A549 (cell line): ENCODE data around the gene KIAA2012. TPM values are rescaled to one million over a fixed set of nuclear protein-coding genes. Genes with fewer than 3 reads are reported as not detected.

Experiments used
- ATAC-seq, 2 experiments: fragments of 200-7000 bp in 1 of 2; fragments of >200 bp in 1 of 2; cut with Nextera tagmentation in 1 of 2; cut with Tn5 transposase in 1 of 2; 3 replicates each; pipeline versions ENCODE4 v1.8.0 to v1.9.1; 2018 to 2020; ENCODE audit warnings: mild to moderate bottlenecking in 1 of 2, moderate library complexity in 1 of 2
- CTCF ChIA-PET: fragments of 300-600 bp; sonication (Branson Sonifier 250); formaldehyde crosslinking; extraction: SDS; loops from one replicate; lab custom pipeline; 2021; ENCODE audit warnings: antibody characterized with exemption, inconsistent platforms; lab: Yijun Ruan, JAX
- POLR2A ChIA-PET: fragments of 350-600 bp; formaldehyde crosslinking; extraction: SDS; loops from one replicate; lab custom pipeline; 2021; ENCODE audit warnings: antibody characterized with exemption, inconsistent platforms; lab: Yijun Ruan, JAX
- DNase-seq, 2 experiments: peaks; one replicate each; pipeline versions ENCODE4 v3.0.0 to v3.0.0-alpha.2; 2011 to 2016; ENCODE audit warnings: low read depth in 1 of 2, low spot score in 1 of 2
- FAIRE-seq: peaks from 2 replicates; lab custom pipeline; 2011; peaks lifted over from hg19 to GRCh38; lab: Jason Lieb, UNC
- H3K27ac ChIP-seq, 2 experiments: fragments of >200 bp; sonication (Bioruptor Twin); formaldehyde crosslinking; 3 replicates each; pipeline ENCODE4 v1.5.1; 2016 to 2017
- H3K4me1 ChIP-seq: fragments of >200 bp; sonication (Bioruptor Twin); formaldehyde crosslinking; 3 replicates; pipeline ENCODE4 v1.6.1; 2016
- H3K4me2 ChIP-seq: fragments of >200 bp; sonication (Bioruptor Twin); formaldehyde crosslinking; 3 replicates; pipeline ENCODE4 v1.6.1; 2016
- H3K4me3 ChIP-seq: fragments of >200 bp; sonication (Bioruptor Twin); formaldehyde crosslinking; 3 replicates; pipeline ENCODE4 v1.5.1; 2016
- H3K9me3 ChIP-seq: fragments of >200 bp; sonication (Bioruptor Twin); formaldehyde crosslinking; 3 replicates; pipeline ENCODE4 v1.6.1; 2016
- BHLHE40 ChIP-seq: IDR thresholded peaks from 2 replicates; pipeline ENCODE4 v1.6.1; 2012; ENCODE audit warnings: low read depth, low read length, inconsistent platforms
- CBX2 ChIP-seq: fragments of 200-600 bp; sonication (generic); IDR thresholded peaks from 2 replicates; pipeline ENCODE4 v1.6.1; 2016; ENCODE audit warnings: low read depth, mild to moderate bottlenecking, borderline replicate concordance
- CBX8 ChIP-seq: fragments of 200-600 bp; sonication (generic); IDR thresholded peaks from 2 replicates; pipeline ENCODE4 v1.6.1; 2016
- CEBPB ChIP-seq, 2 experiments: fragments of >200 bp in 1 of 2; sonication (Bioruptor Twin) in 1 of 2; formaldehyde crosslinking in 1 of 2; IDR thresholded peaks; 2 replicates each; pipeline ENCODE4 v1.6.1; 2012 to 2016
- CHD2 ChIP-seq: fragments of 150-350 bp; IDR thresholded peaks from 2 replicates; pipeline ENCODE4 v1.6.1; 2014; ENCODE audit warnings: low read length; ENCODE audit not compliant: partially characterized antibody
- FOSB ChIP-seq: fragments of 250-450 bp; sonication (Bioruptor Pico); IDR thresholded peaks from 2 replicates; pipeline ENCODE4 v1.5.0; 2020; ENCODE audit warnings: mild to moderate bottlenecking, moderate library complexity
- FOSL2 ChIP-seq, 2 experiments: fragments of 450-650 bp in 1 of 2; fragments of >200 bp in 1 of 2; sonication (Bioruptor Twin) in 1 of 2; formaldehyde crosslinking; IDR thresholded peaks; 2 replicates each; pipeline versions ENCODE4 v1.5.0 to v1.6.1; 2016 to 2020; ENCODE audit warnings: mild to moderate bottlenecking in 1 of 2, moderate library complexity in 1 of 2
- GATA3 ChIP-seq: IDR thresholded peaks from 2 replicates; pipeline ENCODE4 v1.6.1; 2012; ENCODE audit warnings: borderline replicate concordance
- HOXB13 ChIP-seq: fragments of 250-450 bp; sonication (Bioruptor Pico); IDR thresholded peaks from 2 replicates; pipeline ENCODE4 v1.5.0; 2020; ENCODE audit warnings: low read depth, mild to moderate bottlenecking, moderate library complexity
- JUNB ChIP-seq: fragments of >200 bp; sonication (Bioruptor Twin); formaldehyde crosslinking; IDR thresholded peaks from 2 replicates; pipeline ENCODE4 v1.6.1; 2016
- MAFK ChIP-seq: fragments of 450-650 bp; IDR thresholded peaks from 2 replicates; pipeline ENCODE4 v1.6.1; 2014; ENCODE audit not compliant: partially characterized antibody
- MAZ ChIP-seq: fragments of 150-350 bp; IDR thresholded peaks from 2 replicates; pipeline ENCODE4 v1.6.1; 2014; ENCODE audit warnings: antibody characterized with exemption, low read depth, low read length, borderline replicate concordance
- NFE2L2 ChIP-seq: fragments of 150-350 bp; conservative IDR thresholded peaks from 2 replicates; pipeline ENCODE4 v1.6.1; 2014; ENCODE audit warnings: low read length
- NR3C1 ChIP-seq: fragments of >200 bp; sonication (Bioruptor Twin); formaldehyde crosslinking; IDR thresholded peaks from 3 replicates; pipeline ENCODE4 v1.6.1; 2017
- RAD21 ChIP-seq, 2 experiments: fragments of >200 bp in 1 of 2; sonication (Bioruptor Twin) in 1 of 2; formaldehyde crosslinking in 1 of 2; IDR thresholded peaks in 1 of 2; conservative IDR thresholded peaks in 1 of 2; 2 replicates in 1 of 2; 3 replicates in 1 of 2; pipeline ENCODE4 v1.6.1; 2012 to 2018; ENCODE audit warnings: inconsistent platforms in 1 of 2
- RARB ChIP-seq: fragments of 250-450 bp; sonication (Bioruptor Pico); IDR thresholded peaks from 2 replicates; pipeline ENCODE4 v1.8.0; 2021; ENCODE audit warnings: mild to moderate bottlenecking, moderate library complexity
- RFX5 ChIP-seq: fragments of 450-650 bp; IDR thresholded peaks from 2 replicates; pipeline ENCODE4 v1.7.1; 2014; ENCODE audit warnings: antibody characterized with exemption, mild to moderate bottlenecking, moderate library complexity
- SMC3 ChIP-seq: fragments of >200 bp; sonication (Bioruptor Twin); formaldehyde crosslinking; IDR thresholded peaks from 3 replicates; pipeline ENCODE4 v1.6.1; 2018; ENCODE audit warnings: inconsistent platforms
- ZFP36 ChIP-seq: fragments of 450-650 bp; IDR thresholded peaks from 2 replicates; pipeline ENCODE4 v1.6.1; 2014; ENCODE audit warnings: borderline replicate concordance; ENCODE audit not compliant: partially characterized antibody
- ZNF302 ChIP-seq: fragments of 250-450 bp; sonication (Bioruptor Pico); IDR thresholded peaks from 2 replicates; pipeline ENCODE4 v1.9.0; 2021; ENCODE audit warnings: inconsistent platforms, mild to moderate bottlenecking, moderate library complexity
- WGBS: methylation state at CpG from one replicate; pipeline ENCODE4 v1.1.6; 2017; ENCODE audit errors: missing lambda C conversion rate; 5-methylcytosine and 5-hydroxymethylcytosine counted together
- polyA plus RNA-seq, 4 experiments: library from polyadenylated mRNA; depleted of rRNA in 3 of 4; stranded (reverse); fragments of >200 nt; fragmentation: RNase III in 1 of 4; extraction: RNeasy Plus Mini Kit Qiagen cat#74134 plus additional on column Dnase treatment in 1 of 4; gene quantifications; 2 replicates in 3 of 4; 3 replicates in 1 of 4; pipeline ENCODE4 v1.2.3, GENCODE V29; 2011 to 2017
- TF ChIP-seq, protein P1 (sequence below): IDR thresholded peaks from 2 replicates; pipeline ENCODE4 v1.6.1; 2012
- TF ChIP-seq, protein P2 (sequence below): fragments of 200-600 bp; sonication (generic); IDR thresholded peaks from 2 replicates; pipeline ENCODE4 v1.6.1; 2016; ENCODE audit warnings: antibody characterized with exemption, mild to moderate bottlenecking, moderate library complexity

KIAA2012 gene
- polyA plus RNA-seq, 2 of the 4 experiments (the other 2 are of a cell fraction): 0.01 to 0.04 TPM

DNA sequence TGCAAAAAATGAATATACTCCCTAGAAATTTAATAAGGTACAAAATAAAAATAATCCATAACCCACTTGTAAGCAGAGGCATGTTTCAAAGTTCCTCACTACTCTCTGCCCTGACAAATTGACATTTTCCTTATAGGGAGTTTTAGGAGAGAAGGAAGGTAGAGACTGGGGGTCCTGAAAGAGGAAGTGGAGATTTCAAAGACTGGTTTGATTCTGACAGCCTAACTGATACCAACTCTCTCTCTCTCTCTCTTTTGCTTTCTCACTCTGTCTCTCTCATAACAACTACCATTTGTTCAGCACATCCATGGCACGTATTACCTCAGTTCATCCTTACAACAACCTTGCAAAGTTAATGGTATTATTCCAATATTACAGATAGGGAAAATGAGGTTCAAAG is 20.8 kb upstream of the KIAA2012 start:
- CTCF ChIA-PET: interaction anchor here (1.0 to 1.3 kb wide), 2 partner anchors 9 to 11 kb away, joined by 3 to 4 read pairs; no protein-coding TSS in a partner anchor
- H3K27ac ChIP-seq: no peak overlapping the region

DNA sequence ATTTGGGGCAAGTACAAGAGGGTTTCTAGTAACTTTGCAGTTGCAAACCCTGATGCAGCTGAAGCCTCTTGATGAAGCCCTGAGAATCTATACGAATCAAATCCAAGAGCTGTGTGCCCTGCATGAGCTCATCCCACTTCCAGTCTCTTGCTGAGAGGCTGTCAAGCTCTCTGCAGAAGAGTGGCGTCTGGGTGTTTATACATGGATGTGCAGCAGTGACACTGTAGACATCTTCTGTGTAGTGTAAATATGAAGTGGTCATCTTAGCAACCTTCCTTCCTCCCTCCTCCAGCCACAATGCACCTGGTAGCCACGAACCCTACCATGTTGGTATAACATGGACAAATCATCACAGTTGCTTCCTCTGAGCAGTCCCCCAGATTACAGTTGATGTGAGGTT is 18.4 kb upstream of the KIAA2012 start:
- Histone ChIP-seq H3K4me1 (no peaks in the 10 kb centered on the region), H3K4me3 (no peak overlapping the region), H3K9me3 (no peaks in the 10 kb centered on the region), H3K27ac (no peak overlapping the region), H3K4me2 (no peak overlapping the region)
- CTCF ChIA-PET: interaction anchor here (0.6 to 2.5 kb wide), 2 partner anchors 13 to 194 kb away, joined by 3 to 11 read pairs; no protein-coding TSS in a partner anchor
- TF ChIP-seq SMC3: no peak
- TF ChIP-seq CEBPB (IDR thresholded peaks at IDR 0.05): no peak
- no peak for TF ChIP-seq NFE2L2
- no peak for TF ChIP-seq ZFP36
- WGBS: 38% methylated on average over 2 of the region's 3 CpGs
- POLR2A ChIA-PET: no interaction called here
- no peak for FAIRE-seq
- ATAC-seq: no peak; a peak in 1 of 6 replicates
- no peak for DNase-seq

More for the DNA sequence above, 20.8 kb upstream of the KIAA2012 start:
- Histone ChIP-seq H3K4me3 (no peak overlapping the region), H3K4me1 (no peaks in the 10 kb centered on the region), H3K9me3 (no peaks in the 10 kb centered on the region), H3K4me2 (no peak overlapping the region)
- DNase-seq: no peak
- POLR2A ChIA-PET: no interaction called here
- FAIRE-seq: no peak
- ATAC-seq: no peak
- no peak for TF ChIP-seq RARB
- no peak for TF ChIP-seq RFX5
- TF ChIP-seq HOXB13: no peak
- TF ChIP-seq CHD2: no peak
- no peak for TF ChIP-seq NFE2L2
- no peak for TF ChIP-seq MAFK
- TF ChIP-seq FOSB (CRISPR knock-in tag): no peak
- no peak for TF ChIP-seq ZNF302 (CRISPR knock-in tag)
- TF ChIP-seq, protein P1, sequence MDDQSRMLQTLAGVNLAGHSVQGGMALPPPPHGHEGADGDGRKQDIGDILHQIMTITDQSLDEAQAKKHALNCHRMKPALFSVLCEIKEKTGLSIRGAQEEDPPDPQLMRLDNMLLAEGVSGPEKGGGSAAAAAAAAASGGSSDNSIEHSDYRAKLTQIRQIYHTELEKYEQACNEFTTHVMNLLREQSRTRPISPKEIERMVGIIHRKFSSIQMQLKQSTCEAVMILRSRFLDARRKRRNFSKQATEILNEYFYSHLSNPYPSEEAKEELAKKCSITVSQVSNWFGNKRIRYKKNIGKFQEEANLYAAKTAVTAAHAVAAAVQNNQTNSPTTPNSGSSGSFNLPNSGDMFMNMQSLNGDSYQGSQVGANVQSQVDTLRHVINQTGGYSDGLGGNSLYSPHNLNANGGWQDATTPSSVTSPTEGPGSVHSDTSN: no peak
- TF ChIP-seq RAD21 (conservative IDR thresholded peaks at IDR 0.05 in 1 of 2, IDR thresholded peaks at IDR 0.05 in 1 of 2): no peak
- no peak for TF ChIP-seq FOSL2 (IDR thresholded peaks at IDR 0.05)
- no peak for TF ChIP-seq FOSL2 (CRISPR knock-in tag; IDR thresholded peaks at IDR 0.05)
- TF ChIP-seq BHLHE40: no peak
- no peak for TF ChIP-seq GATA3
- no peak for TF ChIP-seq CBX8
- TF ChIP-seq, protein P2, sequence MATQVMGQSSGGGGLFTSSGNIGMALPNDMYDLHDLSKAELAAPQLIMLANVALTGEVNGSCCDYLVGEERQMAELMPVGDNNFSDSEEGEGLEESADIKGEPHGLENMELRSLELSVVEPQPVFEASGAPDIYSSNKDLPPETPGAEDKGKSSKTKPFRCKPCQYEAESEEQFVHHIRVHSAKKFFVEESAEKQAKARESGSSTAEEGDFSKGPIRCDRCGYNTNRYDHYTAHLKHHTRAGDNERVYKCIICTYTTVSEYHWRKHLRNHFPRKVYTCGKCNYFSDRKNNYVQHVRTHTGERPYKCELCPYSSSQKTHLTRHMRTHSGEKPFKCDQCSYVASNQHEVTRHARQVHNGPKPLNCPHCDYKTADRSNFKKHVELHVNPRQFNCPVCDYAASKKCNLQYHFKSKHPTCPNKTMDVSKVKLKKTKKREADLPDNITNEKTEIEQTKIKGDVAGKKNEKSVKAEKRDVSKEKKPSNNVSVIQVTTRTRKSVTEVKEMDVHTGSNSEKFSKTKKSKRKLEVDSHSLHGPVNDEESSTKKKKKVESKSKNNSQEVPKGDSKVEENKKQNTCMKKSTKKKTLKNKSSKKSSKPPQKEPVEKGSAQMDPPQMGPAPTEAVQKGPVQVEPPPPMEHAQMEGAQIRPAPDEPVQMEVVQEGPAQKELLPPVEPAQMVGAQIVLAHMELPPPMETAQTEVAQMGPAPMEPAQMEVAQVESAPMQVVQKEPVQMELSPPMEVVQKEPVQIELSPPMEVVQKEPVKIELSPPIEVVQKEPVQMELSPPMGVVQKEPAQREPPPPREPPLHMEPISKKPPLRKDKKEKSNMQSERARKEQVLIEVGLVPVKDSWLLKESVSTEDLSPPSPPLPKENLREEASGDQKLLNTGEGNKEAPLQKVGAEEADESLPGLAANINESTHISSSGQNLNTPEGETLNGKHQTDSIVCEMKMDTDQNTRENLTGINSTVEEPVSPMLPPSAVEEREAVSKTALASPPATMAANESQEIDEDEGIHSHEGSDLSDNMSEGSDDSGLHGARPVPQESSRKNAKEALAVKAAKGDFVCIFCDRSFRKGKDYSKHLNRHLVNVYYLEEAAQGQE: no peak
- no peak for TF ChIP-seq ZFP36
- no peak for TF ChIP-seq JUNB
- no peak for TF ChIP-seq MAZ
- TF ChIP-seq CBX2: no peak
- TF ChIP-seq NR3C1: no peak
- WGBS: 76% methylated on average over 1 of the region's 1 CpG
